K562 (cell line): ENCODE data around the gene GLCCI1. TPM values are rescaled to one million over a fixed set of nuclear protein-coding genes. Genes with fewer than 3 reads are reported as not detected.

ENCODE experiments used
- ATAC-seq: fragments of 200-7000 bp; cut with Tn5 transposase; 3 replicates; pipeline ENCODE4 v1.9.1; 2020; ENCODE audit warnings: moderate library complexity
- BruUV-seq: library from RNA; stranded (reverse); fragments of 400-500 nt; replicated peaks from 2 replicates; lab custom pipeline; 2021; lab: Mats Ljungman, UMichigan
- CTCF ChIA-PET: fragments of 300-600 bp; formaldehyde crosslinking; extraction: SDS; loops from one replicate; lab custom pipeline; 2021; ENCODE audit warnings: low intra/inter-chr PET ratio; lab: Yijun Ruan, JAX
- POLR2A ChIA-PET: fragments of 300-600, 350-650 bp; sonication (Branson Sonifier 250); formaldehyde crosslinking; extraction: SDS; loops from one replicate; lab custom pipeline; 2021; ENCODE audit warnings: antibody characterized with exemption, inconsistent platforms; lab: Yijun Ruan, JAX
- DNase-seq, 4 experiments: peaks; one replicate each; pipeline versions ENCODE4 v3.0.0 to v3.0.0-alpha.2; 2011 to 2018; ENCODE audit warnings: low spot score in 3 of 4, mixed read lengths in 3 of 4; ENCODE audit errors: extremely low read depth in 1 of 4
- FAIRE-seq: peaks from 2 replicates; lab custom pipeline; 2011; peaks lifted over from hg19 to GRCh38; lab: Jason Lieb, UNC
- H2AFZ ChIP-seq: 2 replicates; pipeline ENCODE4 v1.6.0; 2011; ENCODE audit warnings: low read depth, low read length, control low read depth, inconsistent platforms
- H3K27ac ChIP-seq: fragments of 200-600 bp; 3 replicates; pipeline ENCODE4 v1.8.0; 2011; ENCODE audit warnings: low read depth, mild to moderate bottlenecking, control low read depth, inconsistent platforms, low read length, moderate library complexity, mixed read lengths; ENCODE audit errors: extremely low read depth
- H3K27me3 ChIP-seq, 2 experiments: fragments of 300-600 bp in 1 of 2; 2 replicates in 1 of 2; 3 replicates in 1 of 2; pipeline versions ENCODE4 v1.6.0 to v1.8.0; 2011; ENCODE audit warnings: inconsistent platforms in 2 of 2, low read length in 2 of 2, mild to moderate bottlenecking in 1 of 2, mixed read lengths in 1 of 2, moderate library complexity in 1 of 2; ENCODE audit not compliant: control insufficient read depth in 2 of 2, insufficient read depth in 2 of 2
- H3K36me3 ChIP-seq: fragments of 300-600 bp; 3 replicates; pipeline ENCODE4 v1.8.0; 2011; ENCODE audit warnings: mild to moderate bottlenecking, low read length, inconsistent platforms; ENCODE audit not compliant: control insufficient read depth, insufficient read depth
- H3K4me1 ChIP-seq, 2 experiments: fragments of 200-600 bp in 1 of 2; replicated peaks in 1 of 2; 2 replicates in 1 of 2; 3 replicates in 1 of 2; pipeline versions ENCODE4 v1.5.1 to v1.8.0; 2011; ENCODE audit warnings: inconsistent platforms in 2 of 2, low read length in 2 of 2, mild to moderate bottlenecking in 1 of 2, mixed read lengths in 1 of 2, moderate library complexity in 1 of 2; ENCODE audit not compliant: control insufficient read depth in 2 of 2, insufficient read depth in 2 of 2
- H3K4me2 ChIP-seq: 2 replicates; pipeline ENCODE4 v1.6.1; 2011; ENCODE audit warnings: low read length, control low read depth, inconsistent platforms, mixed read lengths; ENCODE audit not compliant: insufficient read depth
- H3K4me3 ChIP-seq: fragments of 200-600 bp; sonication (generic), shearing (Covaris generic); 2 replicates; pipeline ENCODE4 v1.5.1; 2016; ENCODE audit warnings: control low read depth, inconsistent platforms
- H3K79me2 ChIP-seq: fragments of 200-600 bp; 3 replicates; pipeline ENCODE4 v1.8.0; 2011; ENCODE audit warnings: low read length, inconsistent platforms; ENCODE audit not compliant: control insufficient read depth, insufficient read depth
- H3K9ac ChIP-seq, 2 experiments: 2 replicates each; pipeline versions ENCODE4 v1.6.0 to v1.6.1; 2011; ENCODE audit warnings: low read depth in 2 of 2, low read length in 2 of 2, control low read depth in 1 of 2, inconsistent platforms in 1 of 2, mild to moderate bottlenecking in 1 of 2, mixed read lengths in 1 of 2; ENCODE audit not compliant: insufficient read depth in 1 of 2
- H3K9me1 ChIP-seq: one replicate; pipeline ENCODE4 v1.6.0; 2011; ENCODE audit warnings: inconsistent platforms, mild to moderate bottlenecking, low read length, moderate library complexity; ENCODE audit not compliant: control insufficient read depth, insufficient read depth
- H3K9me3 ChIP-seq: replicated peaks from 2 replicates; pipeline ENCODE4 v1.5.1; 2011; ENCODE audit warnings: low read depth, low read length, inconsistent platforms; ENCODE audit not compliant: control insufficient read depth, insufficient read depth
- H4K20me1 ChIP-seq: replicated peaks from 2 replicates; pipeline ENCODE4 v1.6.1; 2011; ENCODE audit warnings: low read length, inconsistent platforms, mixed read lengths; ENCODE audit not compliant: control insufficient read depth, insufficient read depth
- FUS ChIP-seq: fragments of 200-400 bp; formaldehyde crosslinking; optimal IDR thresholded peaks from 2 replicates; pipeline ENCODE3; 2017; ENCODE audit warnings: low read depth, low read length
- HNRNPL ChIP-seq: fragments of 200-400 bp; formaldehyde crosslinking; IDR thresholded peaks from 2 replicates; pipeline ENCODE4 v1.6.1; 2017; ENCODE audit warnings: low read depth, mild to moderate bottlenecking, low read length
- NR2F6 ChIP-seq: fragments of 450-650 bp; formaldehyde crosslinking; IDR thresholded peaks from 2 replicates; pipeline ENCODE4 v1.4.0; 2020; ENCODE audit warnings: mild to moderate bottlenecking
- RFX7 ChIP-seq: fragments of 250-450 bp; sonication (Bioruptor Pico); IDR thresholded peaks from 2 replicates; pipeline ENCODE4 v1.5.1; 2021; ENCODE audit warnings: mild to moderate bottlenecking
- SRSF9 ChIP-seq: fragments of 200-400 bp; formaldehyde crosslinking; IDR thresholded peaks from 2 replicates; pipeline ENCODE4 v1.6.1; 2017; ENCODE audit warnings: low read depth, low read length, borderline replicate concordance
- STAT6 ChIP-seq: sonication (generic); formaldehyde crosslinking; IDR thresholded peaks from 2 replicates; pipeline ENCODE4 v1.8.1; 2023; ENCODE audit warnings: mild to moderate bottlenecking, missing genetic modification reagents
- ZBTB7A ChIP-seq: IDR thresholded peaks from 2 replicates; pipeline ENCODE4 v1.6.1; 2011; ENCODE audit warnings: low read depth, mild to moderate bottlenecking, low read length, moderate library complexity, borderline replicate concordance; ENCODE audit not compliant: control insufficient read depth
- ZKSCAN8 ChIP-seq: fragments of 200-800 bp; sonication (Bioruptor generic); IDR thresholded peaks from 2 replicates; pipeline ENCODE4 v1.6.1; 2016; ENCODE audit warnings: missing genetic modification characterization, missing compliant biosample characterization
- WGBS: fragments of 100-300 bp; shearing (Covaris generic); methylation state at CpG from one replicate; pipeline ENCODE4 v1.1.6; 2016; ENCODE audit warnings: low coverage, mixed read lengths; ENCODE audit not compliant: insufficient coverage; ENCODE audit errors: missing lambda C conversion rate; 5-methylcytosine and 5-hydroxymethylcytosine counted together
- in situ Hi-C: fragments of 300-500 bp; cut with MboI; formaldehyde crosslinking; loops from 4 replicates; pipeline ENCODE4 v1.15.0; 2018; ENCODE audit warnings: inconsistent platforms, mixed read lengths
- intact Hi-C: fragments of 100-400 bp; cut with micrococcal nuclease; formaldehyde crosslinking; loops from 2 replicates; pipeline ENCODE4 v1.14.2; 2022
- polyA plus RNA-seq, 8 experiments: library from polyadenylated mRNA; depleted of rRNA in 4 of 8; stranded (reverse) in 5 of 8; unstranded in 3 of 8; fragments of >200 nt; fragmentation: Nextera tagmentation in 2 of 8; fragmentation: Illumina TruSeq in 1 of 8; extraction: Ambion mirVana in 2 of 8; extraction: Trizol in 1 of 8; gene quantifications; 2 replicates each; pipeline versions ENCODE4 v1.2.1 to v1.2.3, GENCODE V29; 2011 to 2014; ENCODE audit warnings: inconsistent platforms in 1 of 8, missing spikeins in 1 of 8
- total RNA-seq, 7 experiments: library from RNA; depleted of rRNA in 6 of 7; stranded (reverse); fragments of >200 nt in 6 of 7; fragmentation: Illumina TruSeq in 2 of 7; extraction: Trizol in 2 of 7; gene quantifications; 2 replicates each; pipeline versions ENCODE4 v1.2.1 to v1.2.3, GENCODE V29; 2011 to 2021; ENCODE audit warnings: low replicate concordance in 1 of 7

Gene GLCCI1
- total and polyA plus RNA-seq, 9 of the 15 experiments (the other 6 are each of a cell fraction or from before 2014, with no cell fraction given), result 2.7 to 11.9 (median 7.2) TPM

- H3K4me1 ChIP-seq, result peaks cover 6 to 11% of the 10 kb centered on the region in 2 experiments; a peak in 4 of 5 replicates
- DNase-seq, result peak in 1 of 4 experiments; percentile 23
- POLR2A ChIA-PET, result interaction anchor here (1.1 kb wide), 1 partner anchor 12 kb away, joined by 6 read pairs; no protein-coding TSS in a partner anchor
- H2AFZ ChIP-seq, result no peak overlapping the region
- H3K9me3 ChIP-seq, result no peaks in the 10 kb centered on the region
- H4K20me1 ChIP-seq, result peaks cover 3% of the 10 kb centered on the region; the same call in 1 of the 2 replicates
- WGBS, result 18% methylated on average over 6 of the region's 6 CpGs
- 0 out of 4 replicates have a peak overlapping the region, but pooled peaks of 1 of the 2 experiments have one; percentile 37 for H3K9ac ChIP-seq
- ATAC-seq, result no peak
- no peak overlapping the region for H3K27ac ChIP-seq
- TF ChIP-seq SRSF9, result no peak
- no peak for TF ChIP-seq HNRNPL
- TF ChIP-seq ZBTB7A, result no peak
- no peak for TF ChIP-seq RFX7
- TF ChIP-seq ZKSCAN8, result no peak
- no peak for TF ChIP-seq STAT6 (CRISPR knock-in tag)
- no peak for TF ChIP-seq NR2F6 (CRISPR knock-in tag)
- no peak for TF ChIP-seq FUS
- H3K36me3 ChIP-seq, result no peaks in the 10 kb centered on the region
- no peaks in the 10 kb centered on the region for H3K9me1 ChIP-seq
- H3K4me2 ChIP-seq, result peak overlapping the region; percentile 61
- no peak for FAIRE-seq
- no TSS peak for BruUV-seq
- H3K27me3 ChIP-seq, result no peaks in the 10 kb centered on the region
- CTCF ChIA-PET, result no interaction called here
- H3K4me3 ChIP-seq, result peak overlapping the region; percentile 18; the same call in 1 of the 2 replicates
- in situ Hi-C loops, result loop anchor here (10.0 kb wide), 1 partner anchor 223 kb away; no protein-coding TSS in a partner anchor
- intact Hi-C loops, result loop anchor here (10.0 kb wide), 1 partner anchor 287 kb away; no protein-coding TSS in a partner anchor
- H3K79me2 ChIP-seq, result peaks cover 70% of the 10 kb centered on the region
Measured at GRCh38 chr7:7972128-7972527, 3.5 kb downstream of the GLCCI1 start.
